Right ventricle myocardium inferior (tissue), 1 donor: Measurements from ENCODE around the gene STIM1. TPM values are rescaled to one million over a fixed set of nuclear protein-coding genes. Genes with fewer than 3 reads are reported as not detected.
A peak's percentile ranks its signal among the peaks of the same experiment; 100 is the strongest.
"Not testable (repeated sequence)": the region's sequence is repeated elsewhere in the genome, so short reads cannot be mapped to it uniquely, and the experiment has no call there.

Experiments
- ATAC-seq: fragments of 200-7000 bp; cut with Tn5 transposase; one replicate; pipeline ENCODE4 v1.9.1; 2020; ENCODE audit warnings: mild to moderate bottlenecking, moderate library complexity
- DNase-seq: peaks from one replicate; pipeline ENCODE4 v3.0.0; 2021; ENCODE audit errors: missing footprints
- intact Hi-C: fragments of 100-400 bp; cut with DNase I; formaldehyde crosslinking; loops from one replicate; pipeline ENCODE4 v1.11.0; 2022
- total RNA-seq: library from RNA; stranded (reverse); fragmentation: NEBNext Ultra II Directional; extraction: Animal tissue kit (Norgen Biotek cat#: 25700); gene quantifications from one replicate; pipeline ENCODE4 v1.2.1, GENCODE V29; 2021
- donor health status: DM: no; HTN: yes; CAD: no; lungs with severe emphysema.

STIM1 gene
- total RNA-seq, 1 donor from 2014 or later: 28.9 TPM

DNA sequence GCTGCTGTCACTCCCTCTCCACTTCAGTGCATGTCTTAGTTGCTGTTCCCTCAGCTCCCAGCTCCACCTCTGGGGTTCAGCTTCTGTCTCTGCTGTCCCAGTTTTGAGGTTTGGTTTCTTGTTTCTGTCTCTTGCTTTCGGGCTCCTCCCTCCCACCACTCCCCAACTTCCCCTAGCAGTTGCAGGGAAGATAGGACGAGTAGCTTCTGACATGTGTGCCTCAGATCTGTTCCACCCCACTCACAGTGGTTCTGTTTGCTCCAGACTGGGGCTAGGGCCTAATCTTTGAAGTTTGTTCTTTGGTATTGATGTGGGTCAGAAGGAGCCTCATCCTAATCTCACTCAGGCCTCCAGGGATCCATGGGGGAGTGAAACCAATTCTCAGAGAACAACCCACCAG, 236.6 kb downstream of the STIM1 start:
- ATAC-seq (no peak), DNase-seq (no peak)
- intact Hi-C loops: loop anchor here (5.0 kb wide), 1 partner anchor 295 kb away; the partner anchor contains the start of gene NUP98

DNA sequence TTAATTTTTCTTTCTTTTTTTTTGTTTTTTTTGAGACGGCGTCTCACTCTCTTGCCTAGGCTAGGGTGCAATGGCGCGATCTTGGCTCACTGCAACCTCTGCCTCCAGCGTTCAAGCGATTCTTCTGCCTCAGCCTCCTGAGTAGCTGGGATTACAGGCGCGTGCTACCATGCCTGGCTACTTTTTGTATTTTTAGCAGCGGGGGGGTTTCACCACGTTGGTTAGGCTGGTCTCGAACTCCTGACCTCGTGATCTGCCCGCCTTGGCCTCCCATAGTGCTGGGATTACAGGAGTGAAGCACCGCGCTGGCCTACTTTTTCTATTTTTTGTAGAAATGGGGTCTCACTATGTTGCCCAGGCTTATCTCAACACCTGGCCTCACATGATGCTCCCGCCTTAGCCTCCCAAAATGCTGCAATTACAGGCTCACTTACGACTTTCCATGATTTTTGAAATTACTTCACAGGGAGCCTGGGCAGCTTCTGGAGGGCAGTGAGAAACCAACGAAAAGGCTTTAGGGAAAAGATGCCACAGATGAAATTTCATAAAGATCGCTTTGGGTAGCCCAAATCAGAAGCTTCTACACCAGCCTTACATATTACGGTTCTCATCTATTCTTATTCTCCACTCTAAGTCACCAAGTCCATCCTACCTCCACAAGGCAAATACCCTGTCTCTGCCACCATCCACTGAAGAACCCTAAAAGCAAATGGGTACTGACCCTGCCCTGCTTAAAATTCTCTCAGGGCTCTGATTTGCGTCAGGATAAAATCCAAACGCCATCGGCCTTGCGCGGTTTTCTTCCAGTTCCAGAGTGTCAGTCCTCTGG, 238.3 kb downstream of the STIM1 start:
- peak; percentile 1 for ATAC-seq
- DNase-seq: no peak
- intact Hi-C loops: loop anchor here (1.0 to 5.0 kb wide), 2 partner anchors 240 to 296 kb away; partner anchors contain the start of gene NUP98

DNA sequence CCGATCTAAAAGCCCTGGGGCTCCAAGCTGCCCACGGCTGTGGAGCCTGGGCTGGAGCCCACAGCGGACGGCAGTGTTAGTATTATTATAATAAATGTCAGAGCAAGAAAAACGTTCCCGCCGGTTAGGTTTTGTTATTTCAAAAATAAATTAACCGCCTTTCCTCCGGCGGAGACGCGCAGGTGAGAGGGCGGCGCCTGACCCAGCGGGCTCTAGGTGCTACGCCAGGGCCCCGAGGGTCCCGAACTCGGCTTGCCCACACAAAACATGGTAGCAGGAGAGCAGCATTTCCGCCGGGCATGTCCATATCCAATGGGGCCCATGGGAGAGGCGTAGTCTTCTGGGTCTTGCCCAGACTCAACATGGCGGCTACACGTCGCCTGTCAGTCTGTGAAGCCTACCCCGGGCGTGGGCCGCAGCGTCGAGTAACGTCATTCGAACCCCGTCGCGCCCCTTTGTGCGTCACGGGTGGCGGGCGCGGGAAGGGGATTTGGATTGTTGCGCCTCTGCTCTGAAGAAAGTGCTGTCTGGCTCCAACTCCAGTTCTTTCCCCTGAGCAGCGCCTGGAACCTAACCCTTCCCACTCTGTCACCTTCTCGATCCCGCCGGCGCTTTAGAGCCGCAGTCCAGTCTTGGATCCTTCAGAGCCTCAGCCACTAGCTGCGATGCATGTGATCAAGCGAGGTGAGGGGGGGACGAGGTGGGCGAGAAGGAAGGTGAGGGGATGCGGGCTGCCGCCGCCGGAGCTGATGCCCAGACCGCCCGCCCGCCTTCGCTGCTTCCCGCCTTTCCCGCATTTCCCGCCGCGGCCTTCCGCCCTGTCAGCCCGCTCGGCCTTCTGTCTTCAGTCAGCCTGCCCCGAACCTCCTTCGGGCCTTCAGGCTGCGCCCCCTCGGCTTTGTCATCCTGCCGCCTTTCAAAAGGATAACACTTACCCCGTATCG, 239.2 kb downstream of the STIM1 start, which contains the start of gene RRM1:
RRM1 (plus strand) TSS at position 452 of the 944 bp plus-strand sequence; CDS start at position 666, 214 bp downstream.
- DNase-seq (peak; percentile 95), ATAC-seq (peak; percentile 98)
- intact Hi-C loops: loop anchor here (1.0 to 5.0 kb wide), 2 partner anchors 241 to 297 kb away; partner anchors contain the start of gene NUP98

DNA sequence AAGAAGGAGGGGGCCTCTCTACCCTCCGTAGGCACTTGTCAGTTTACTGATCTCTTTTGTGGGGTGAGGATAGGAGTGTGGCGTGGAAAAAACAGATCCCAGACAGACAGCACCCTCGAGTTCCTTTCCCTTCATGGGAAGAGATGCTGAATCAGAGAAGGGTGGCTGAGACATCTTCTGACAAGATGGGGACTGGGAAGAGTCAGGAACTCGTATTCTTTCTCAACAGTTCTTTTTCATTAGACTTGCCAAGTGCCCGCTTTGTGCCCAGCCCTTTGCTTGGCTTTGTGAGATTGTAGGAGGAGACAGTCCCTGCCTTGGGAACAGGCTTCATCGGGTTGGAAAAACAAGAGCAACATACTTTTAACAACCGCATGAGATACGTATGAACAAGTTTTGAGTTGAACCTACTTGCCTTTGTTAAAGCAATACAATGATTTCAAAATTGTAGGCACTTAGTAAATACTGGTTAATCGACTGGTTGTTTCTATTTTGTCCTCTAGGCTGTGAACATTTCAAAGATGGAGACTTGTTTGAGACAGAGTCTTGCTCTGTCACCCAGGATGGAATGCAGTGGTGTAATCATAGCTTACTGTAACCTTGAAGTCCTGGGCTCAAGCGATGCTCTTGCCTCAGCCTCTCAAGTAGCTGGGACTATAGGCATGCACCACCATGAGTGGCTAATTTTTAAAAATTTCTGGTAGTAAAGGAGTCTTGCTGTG, 240.2 kb downstream of the STIM1 start:
- ATAC-seq: no peak
- no peak for DNase-seq
- intact Hi-C loops: no loop called here

DNA sequence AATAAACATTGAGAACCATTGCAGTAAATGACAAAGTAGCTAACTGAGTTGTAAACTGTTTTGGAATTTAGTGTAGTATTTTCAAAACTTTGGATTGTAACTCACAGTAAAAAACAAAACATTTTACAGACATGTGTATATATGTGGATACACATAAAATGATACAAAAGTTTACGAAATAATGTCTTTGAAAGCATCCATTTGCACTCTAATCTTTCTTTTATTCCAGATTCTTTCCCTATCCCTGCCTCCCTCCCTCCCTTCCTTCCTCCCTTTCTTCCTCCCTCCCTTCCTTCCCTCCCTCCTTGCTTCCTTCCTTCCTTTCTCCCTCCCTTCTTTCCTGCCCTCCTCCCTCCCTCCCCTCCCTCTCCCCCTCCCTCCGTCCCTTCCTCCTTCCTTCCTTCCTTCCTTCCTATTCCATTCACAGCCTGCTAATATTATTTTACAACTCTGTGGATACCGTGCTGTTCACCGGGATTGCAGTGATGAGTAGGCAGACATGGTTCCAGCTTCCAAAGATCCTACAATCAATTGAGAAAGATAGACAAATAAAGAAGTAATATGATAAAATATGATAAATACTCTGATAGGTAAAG, 242.7 kb downstream of the STIM1 start:
- no peak for ATAC-seq
- DNase-seq: no peak
- intact Hi-C loops: no loop called here

DNA sequence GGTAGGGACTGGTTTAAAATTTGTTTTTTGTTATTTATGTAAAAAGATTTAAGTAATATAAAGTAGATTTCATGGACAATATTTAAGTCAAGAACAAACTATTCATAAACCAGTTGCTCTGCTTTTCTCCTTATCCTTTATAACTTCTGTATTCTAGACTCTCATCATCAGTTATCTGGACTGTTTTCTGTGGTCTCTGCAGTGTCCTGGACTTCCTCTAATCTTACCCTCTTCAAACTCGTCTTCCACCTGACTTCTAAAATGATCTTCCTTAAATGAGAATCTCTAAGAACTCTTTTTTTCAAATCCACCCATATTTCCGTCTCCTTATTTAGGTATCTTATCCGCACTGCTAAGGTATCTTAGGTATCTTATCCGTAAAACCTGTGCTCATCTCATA, 247.2 kb downstream of the STIM1 start:
- ATAC-seq: no peak
- no peak for DNase-seq
- intact Hi-C loops: no loop called here

DNA sequence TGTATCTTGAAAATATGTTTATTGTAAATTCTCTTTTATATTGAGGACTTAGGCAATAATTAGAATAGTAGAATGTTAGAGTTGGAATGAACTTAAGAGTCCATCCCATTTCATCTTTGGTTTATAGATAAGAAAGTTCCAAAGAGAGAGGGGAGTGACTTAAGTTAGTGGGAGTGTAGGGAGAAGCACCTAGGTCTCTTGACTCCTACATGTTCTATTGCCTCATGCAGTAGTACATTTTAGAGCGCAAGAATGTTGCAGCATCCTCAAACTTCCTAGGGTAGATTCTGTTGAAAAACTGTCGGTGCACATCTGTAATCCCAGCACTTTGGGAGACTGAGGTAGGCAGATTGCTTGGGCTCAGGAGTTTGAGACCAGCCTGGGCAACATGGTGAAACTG, 247.8 kb downstream of the STIM1 start:
- intact Hi-C loops: no loop called here
- no peak for DNase-seq
- ATAC-seq: no peak

DNA sequence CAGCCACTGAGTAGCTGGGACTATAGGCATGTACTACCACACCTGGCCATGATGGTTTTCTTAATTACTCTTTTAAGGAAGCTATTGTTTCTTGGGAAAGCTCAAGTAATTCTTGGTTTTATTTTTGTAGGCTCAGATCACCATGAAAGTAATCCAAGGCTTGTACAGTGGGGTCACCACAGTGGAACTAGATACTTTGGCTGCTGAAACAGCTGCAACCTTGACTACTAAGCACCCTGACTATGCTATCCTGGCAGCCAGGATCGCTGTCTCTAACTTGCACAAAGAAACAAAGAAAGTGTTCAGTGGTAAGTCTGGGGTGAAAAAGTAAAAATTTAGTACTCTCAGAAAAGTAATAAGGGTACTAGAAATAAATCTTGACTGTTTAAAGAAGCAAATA, 250.5 kb downstream of the STIM1 start:
- intact Hi-C loops: no loop called here
- no peak for ATAC-seq
- no peak for DNase-seq

DNA sequence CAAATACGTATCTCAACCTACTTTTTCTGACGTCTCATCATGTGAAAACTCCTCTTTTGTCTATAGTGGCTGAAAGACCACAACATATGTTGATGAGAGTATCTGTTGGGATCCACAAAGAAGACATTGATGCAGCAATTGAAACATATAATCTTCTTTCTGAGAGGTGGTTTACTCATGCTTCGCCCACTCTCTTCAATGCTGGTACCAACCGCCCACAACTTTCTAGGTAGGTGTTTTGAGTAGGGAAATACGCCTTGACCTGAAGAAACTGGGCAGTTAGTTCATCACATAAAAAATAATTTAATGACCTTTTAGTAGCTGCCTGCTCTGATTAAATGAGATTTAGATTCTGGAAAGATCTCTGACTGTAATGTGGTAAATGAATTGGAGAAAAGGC, 256.4 kb downstream of the STIM1 start:
- intact Hi-C loops: no loop called here
- ATAC-seq: no peak
- DNase-seq: no peak

DNA sequence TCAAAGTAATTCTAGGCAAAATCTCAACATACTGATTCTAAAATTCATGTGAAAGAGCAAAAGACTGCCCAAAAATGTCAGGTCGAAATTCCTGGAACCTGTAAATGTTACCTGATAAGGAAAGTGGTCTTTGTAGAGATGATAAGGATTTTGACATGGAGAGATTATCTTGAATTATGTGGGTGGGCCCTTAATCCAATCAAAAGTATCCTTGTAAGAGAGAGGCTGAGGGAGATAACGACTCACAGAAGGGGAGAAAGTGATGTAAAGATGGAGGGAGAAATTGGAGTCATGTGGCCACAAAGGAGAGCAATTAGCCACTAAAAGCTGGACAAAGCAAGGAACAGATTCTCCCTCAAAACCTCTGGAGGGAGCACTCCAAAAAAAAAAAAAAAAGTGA, 259.7 kb downstream of the STIM1 start:
- intact Hi-C loops: no loop called here
- no peak for DNase-seq
- no peak for ATAC-seq

DNA sequence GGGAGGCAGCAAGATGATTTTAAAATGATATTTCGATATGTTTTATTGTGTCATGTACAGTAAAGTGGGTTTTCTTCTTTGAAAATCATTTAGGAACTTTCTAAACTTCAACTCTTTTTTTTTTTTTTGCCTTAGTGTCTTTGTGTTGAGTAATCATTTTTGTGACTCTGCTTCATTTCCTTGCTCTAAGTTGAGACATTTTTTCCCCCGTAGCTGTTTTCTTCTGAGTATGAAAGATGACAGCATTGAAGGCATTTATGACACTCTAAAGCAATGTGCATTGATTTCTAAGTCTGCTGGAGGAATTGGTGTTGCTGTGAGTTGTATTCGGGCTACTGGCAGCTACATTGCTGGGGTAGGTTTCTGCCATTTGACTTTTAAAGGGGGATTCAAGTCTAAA, 262.6 kb downstream of the STIM1 start:
- ATAC-seq (no peak), DNase-seq (no peak)
- intact Hi-C loops: no loop called here

DNA sequence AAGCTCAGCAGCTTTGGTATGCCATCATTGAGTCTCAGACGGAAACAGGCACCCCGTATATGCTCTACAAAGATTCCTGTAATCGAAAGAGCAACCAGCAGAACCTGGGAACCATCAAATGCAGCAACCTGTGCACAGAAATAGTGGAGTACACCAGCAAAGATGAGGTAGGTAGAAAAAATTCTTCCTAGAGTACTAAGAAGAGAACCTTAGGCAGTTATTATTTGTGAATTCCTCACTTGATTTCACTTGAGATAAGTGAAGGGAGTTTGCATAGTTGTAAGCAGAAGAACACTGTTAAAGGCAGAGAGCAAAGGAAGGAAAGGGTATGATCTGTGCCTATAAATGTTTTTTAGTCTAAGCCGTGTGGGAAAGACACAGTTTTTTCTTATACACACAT, 267.8 kb downstream of the STIM1 start:
- DNase-seq: no peak
- no peak for ATAC-seq
- intact Hi-C loops: no loop called here

DNA sequence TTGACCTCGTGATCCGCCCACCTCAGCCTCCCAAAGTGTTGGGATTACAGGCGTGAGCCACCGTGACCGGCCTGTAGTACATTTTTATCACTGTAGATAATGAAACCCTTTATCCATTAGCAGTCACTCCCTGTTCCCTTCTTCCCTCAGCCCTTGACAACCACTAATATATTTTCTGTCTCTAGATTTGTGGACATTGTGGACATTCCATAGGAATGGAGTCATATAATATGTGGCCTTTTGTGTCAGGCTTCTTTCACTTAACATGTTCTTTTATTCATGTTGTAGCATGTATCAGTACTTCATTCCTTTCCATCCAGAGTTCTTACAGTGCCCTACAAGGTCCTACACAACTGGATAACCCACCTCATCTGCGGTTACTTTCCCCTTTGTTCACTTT, 269.7 kb downstream of the STIM1 start:
- ATAC-seq (no peak), DNase-seq (no peak)
- intact Hi-C loops: no loop called here

DNA sequence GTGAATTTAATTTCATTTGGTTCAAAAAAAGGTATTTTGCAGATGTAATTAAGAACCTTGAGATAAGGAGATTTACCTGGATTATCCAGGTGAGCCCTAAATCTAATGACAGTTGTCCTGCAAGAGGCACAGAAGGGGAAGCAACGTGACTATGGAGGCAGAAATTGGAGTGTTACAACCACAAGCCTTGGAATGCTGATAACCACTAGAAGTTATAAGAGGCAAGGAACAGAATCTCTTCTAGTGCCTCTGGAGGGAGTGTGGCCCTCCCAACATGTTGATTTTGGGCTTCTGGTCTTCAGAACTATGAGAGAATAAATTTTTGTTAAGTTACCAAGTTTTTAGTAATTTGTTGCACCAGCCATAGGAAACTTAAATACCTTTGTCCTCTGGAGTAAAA, 271.9 kb downstream of the STIM1 start:
- DNase-seq: no peak
- intact Hi-C loops: no loop called here
- ATAC-seq: no peak

DNA sequence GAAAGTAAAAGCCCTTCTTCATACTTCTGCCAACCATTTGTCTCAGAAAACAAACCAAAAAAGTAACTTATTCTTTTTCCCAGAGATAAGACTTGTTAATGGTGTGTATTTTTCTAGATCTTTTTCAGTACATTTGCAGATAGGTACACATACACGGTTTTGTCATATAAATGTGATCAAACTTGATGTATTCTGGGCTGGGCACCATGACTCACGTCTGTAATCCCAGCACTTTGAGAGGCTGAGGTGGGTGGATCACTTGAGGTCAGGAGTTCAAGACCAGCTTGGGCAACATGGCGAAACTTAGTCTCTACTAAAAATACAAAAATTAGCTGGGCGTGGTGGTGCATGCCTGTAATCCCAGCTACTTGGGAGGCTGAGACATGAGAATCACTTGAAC, 274.8 kb downstream of the STIM1 start:
- DNase-seq, intact Hi-C loops, ATAC-seq: not testable (repeated sequence)

DNA sequence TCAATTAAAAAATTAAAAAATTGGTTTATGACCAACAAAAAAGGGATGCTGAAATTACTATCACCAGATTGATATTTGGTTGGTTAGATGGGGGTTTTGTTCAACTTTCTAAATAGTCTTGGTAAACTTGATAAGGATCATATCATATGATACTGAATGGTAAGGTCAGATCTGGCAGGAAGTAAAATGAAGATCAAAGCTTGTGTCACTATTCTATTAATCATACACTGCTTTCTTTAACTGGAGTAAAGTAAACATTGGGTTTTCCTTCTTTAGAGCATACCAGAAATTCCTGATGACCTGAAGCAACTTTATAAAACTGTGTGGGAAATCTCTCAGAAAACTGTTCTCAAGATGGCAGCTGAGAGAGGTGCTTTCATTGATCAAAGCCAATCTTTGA, 279.3 kb downstream of the STIM1 start:
- intact Hi-C loops: no loop called here
- ATAC-seq: no peak
- no peak for DNase-seq

DNA sequence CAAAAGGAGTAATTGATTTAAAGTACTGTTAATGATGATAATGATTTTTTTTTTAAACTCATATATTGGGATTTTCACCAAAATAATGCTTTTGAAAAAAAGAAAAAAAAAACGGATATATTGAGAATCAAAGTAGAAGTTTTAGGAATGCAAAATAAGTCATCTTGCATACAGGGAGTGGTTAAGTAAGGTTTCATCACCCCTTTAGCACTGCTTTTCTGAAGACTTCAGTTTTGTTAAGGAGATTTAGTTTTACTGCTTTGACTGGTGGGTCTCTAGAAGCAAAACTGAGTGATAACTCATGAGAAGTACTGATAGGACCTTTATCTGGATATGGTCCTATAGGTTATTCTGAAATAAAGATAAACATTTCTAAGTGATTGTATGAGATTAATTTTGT, 283.0 kb downstream of the STIM1 start:
- no peak for DNase-seq
- intact Hi-C loops: no loop called here

DNA sequence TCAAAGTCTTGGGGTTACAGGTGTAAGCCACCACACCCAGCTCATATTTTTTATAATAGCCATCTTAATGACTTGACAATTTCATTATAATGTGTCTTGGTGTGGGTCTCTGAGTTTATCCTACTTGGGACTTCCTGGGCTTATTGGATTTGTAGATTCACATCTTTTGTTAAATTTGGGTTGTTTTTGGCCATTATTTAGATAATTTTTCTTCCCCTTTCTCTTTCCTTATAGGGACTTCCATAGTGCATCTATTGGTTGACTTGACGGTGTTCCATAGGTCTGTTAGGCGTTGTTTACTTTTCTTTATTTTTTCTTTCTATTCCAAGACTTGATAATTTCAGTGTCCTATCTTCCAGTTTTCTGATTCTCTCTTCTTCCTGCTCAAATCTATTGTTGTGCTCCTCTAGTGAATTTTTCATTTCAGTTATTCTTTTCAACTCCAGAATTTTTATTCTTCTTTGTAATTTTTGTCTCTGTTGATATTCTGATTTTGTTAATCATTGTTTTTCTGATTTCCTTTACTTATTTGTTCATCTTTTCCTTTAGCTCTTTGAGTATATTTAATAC, 284.7 kb downstream of the STIM1 start:
- intact Hi-C loops: no loop called here
- no peak for ATAC-seq
- DNase-seq: no peak

More for the DNA sequence above, 283.0 kb downstream of the STIM1 start:
- ATAC-seq: no peak
